Right lobe of liver (tissue), 6 donors: Measurements from ENCODE around the gene NR1I3. TPM values are rescaled to one million over a fixed set of nuclear protein-coding genes. Genes with fewer than 3 reads are reported as not detected.

Experiments used
- ATAC-seq, 4 donors: fragments of 200-7000 bp; cut with Tn5 transposase; one replicate each; pipeline ENCODE4 v1.9.1; 2020; ENCODE audit warnings: mild to moderate bottlenecking in 4 of 4, moderate library complexity in 4 of 4
- DNase-seq, 3 donors: peaks; one replicate each; pipeline ENCODE4 v3.0.0-alpha.2; 2020
- H3K27ac ChIP-seq, 3 donors: fragments of 200-600 bp; one replicate each; pipeline ENCODE4 v1.8.0; 2022
- H3K27me3 ChIP-seq, 2 donors: fragments of 200-600 bp; one replicate each; pipeline ENCODE4 v1.8.0; 2022
- H3K36me3 ChIP-seq, 4 donors: fragments of 200-600 bp; sonication (generic) in 1 of 4; one replicate each; pipeline versions ENCODE4 v1.5.1 to v1.8.0; 2017 to 2022; ENCODE audit warnings: control low read depth in 1 of 4
- H3K4me1 ChIP-seq, 4 donors: fragments of 200-600 bp; sonication (generic) in 1 of 4; one replicate each; pipeline versions ENCODE4 v1.5.1 to v1.8.0; 2017 to 2022; ENCODE audit warnings: control low read depth in 1 of 4
- H3K4me3 ChIP-seq, 3 donors: fragments of 200-600 bp; one replicate each; pipeline ENCODE4 v1.8.0; 2022
- H3K9me3 ChIP-seq, 4 donors: fragments of 200-600 bp; sonication (generic) in 1 of 4; one replicate each; pipeline versions ENCODE4 v1.5.1 to v1.8.0; 2017 to 2022; ENCODE audit warnings: control low read depth in 1 of 4
- CTCF ChIP-seq, 4 donors: fragments of 200-600 bp in 3 of 4; fragments of 450-650 bp in 1 of 4; IDR thresholded peaks; one replicate each; pipeline versions ENCODE4 v1.5.1 to v1.8.0; 2016 to 2022; ENCODE audit warnings: antibody characterized with exemption in 4 of 4, mild to moderate bottlenecking in 2 of 4
- POLR2A ChIP-seq: fragments of 450-650 bp; IDR thresholded peaks from one replicate; pipeline ENCODE4 v1.6.1; 2017; ENCODE audit warnings: antibody characterized with exemption, mild to moderate bottlenecking
- WGBS: methylation state at CpG from one replicate; pipeline ENCODE4 v1.1.6; 2018; ENCODE audit warnings: low coverage, low lambda C conversion rate; ENCODE audit not compliant: insufficient coverage; ENCODE audit errors: missing lambda C conversion rate; 5-methylcytosine and 5-hydroxymethylcytosine counted together
- intact Hi-C, 2 donors: fragments of 100-400 bp; cut with DNase I; formaldehyde crosslinking; loops; one replicate each; pipeline versions ENCODE4 v1.11.2 to v1.14.1; 2022
- total RNA-seq, 6 experiments: library from RNA; depleted of rRNA in 2 of 6; stranded (reverse); fragments of >200 nt in 2 of 6; fragmentation: NEBNext Ultra II Directional in 3 of 6; extraction: Animal tissue kit (Norgen Biotek cat#: 25700) in 3 of 6; gene quantifications; one replicate each; pipeline versions ENCODE4 v1.1.0 to v1.2.4, GENCODE V29; 2016 to 2023
- donor health status: DM: no; HTN: yes; CAD: no.
- donor health status: DM: no; HTN: no; CAD: no.
- donor health status: DM: no; HTN: no; CAD: no.
- donor health status: DM: no; HTN: yes; CAD: no.
- donor health status: DM: no; HTN: yes; CAD: no.

The NR1I3 gene
- total RNA-seq, 6 experiments from 2014 or later = 24.1 to 169 (median 85.7) TPM

- no peaks in the 10 kb centered on the region for H3K9me3 ChIP-seq
Measured at GRCh38 chr1:161282991-161283390, 45.0 kb upstream of the NR1I3 start.

GRCh38 chr1:161274874-161275273, 36.9 kb upstream of the NR1I3 start:
- ATAC-seq (no peak), DNase-seq (no peak)
- intact Hi-C loops = no loop called here
- Histone ChIP-seq H3K4me1 (no peaks in the 10 kb centered on the region), H3K27ac (no peak overlapping the region), H3K9me3 (no peaks in the 10 kb centered on the region), H3K4me3 (no peak overlapping the region), H3K27me3 (no peaks in the 10 kb centered on the region), H3K36me3 (no peaks in the 10 kb centered on the region)
- 93% methylated on average over 2 of the region's 3 CpGs for WGBS
- TF ChIP-seq CTCF (IDR thresholded peaks at IDR 0.05) (no peak), POLR2A (no peak)

More at GRCh38 chr1:161282991-161283390, 45.0 kb upstream of the NR1I3 start:
- ATAC-seq = no peak
- intact Hi-C loops = loop anchor here in 1 of 2 donors (10.0 kb wide), 1 partner anchor 48 kb away; the partner anchor contains the start of gene NR1I3
- H3K36me3 ChIP-seq = no peaks in the 10 kb centered on the region
- no peaks in the 10 kb centered on the region for H3K27me3 ChIP-seq
- no peak overlapping the region for H3K27ac ChIP-seq
- no peak overlapping the region for H3K4me3 ChIP-seq
- DNase-seq = no peak
- 80% methylated on average over 1 of the region's 1 CpG for WGBS
- no peak for TF ChIP-seq POLR2A
- TF ChIP-seq CTCF (IDR thresholded peaks at IDR 0.05) = no peak
- no peaks in the 10 kb centered on the region for H3K4me1 ChIP-seq

- Histone ChIP-seq H3K9me3 (no peaks in the 10 kb centered on the region), H3K27me3 (no peaks in the 10 kb centered on the region), H3K27ac (no peak overlapping the region), H3K36me3 (no peaks in the 10 kb centered on the region), H3K4me1 (no peaks in the 10 kb centered on the region), H3K4me3 (no peak overlapping the region)
- TF ChIP-seq POLR2A (no peak), CTCF (IDR thresholded peaks at IDR 0.05) (no peak)
- ATAC-seq (no peak), DNase-seq (no peak)
- WGBS = 71% methylated on average over 3 of the region's 3 CpGs
- intact Hi-C loops = no loop called here
Measured at GRCh38 chr1:161273402-161273801, 35.4 kb upstream of the NR1I3 start.

- Histone ChIP-seq H3K27me3 (no peaks in the 10 kb centered on the region), H3K27ac (no peak overlapping the region), H3K36me3 (no peaks in the 10 kb centered on the region), H3K4me3 (no peak overlapping the region), H3K4me1 (no peaks in the 10 kb centered on the region), H3K9me3 (no peaks in the 10 kb centered on the region)
- intact Hi-C loops = no loop called here
- no peak for DNase-seq
- ATAC-seq = no peak
- 63% methylated on average over 2 of the region's 3 CpGs for WGBS
- no peak for TF ChIP-seq CTCF (IDR thresholded peaks at IDR 0.05)
- no peak for TF ChIP-seq POLR2A
Measured at GRCh38 chr1:161267321-161267720, 29.3 kb upstream of the NR1I3 start.

- Histone ChIP-seq H3K4me1 (no peaks in the 10 kb centered on the region), H3K27me3 (no peaks in the 10 kb centered on the region), H3K9me3 (no peaks in the 10 kb centered on the region), H3K4me3 (no peak overlapping the region), H3K36me3 (no peaks in the 10 kb centered on the region), H3K27ac (no peak overlapping the region)
- intact Hi-C loops = no loop called here
- TF ChIP-seq CTCF (IDR thresholded peaks at IDR 0.05) = no peak
- no peak for TF ChIP-seq POLR2A
- no peak for ATAC-seq
- DNase-seq = no peak
- 86% methylated on average over 2 of the region's 2 CpGs for WGBS
Measured at GRCh38 chr1:161266836-161267235, 28.8 kb upstream of the NR1I3 start.
